HG02884 (cell line): ENCODE measurements around the gene RNPEPL1.
A peak's percentile ranks its signal among the peaks of the same experiment; 100 is the strongest.
"Not testable (repeated sequence)": the region's sequence is repeated elsewhere in the genome, so short reads cannot be mapped to it uniquely, and the experiment has no call there.

Experiments used
- ATAC-seq: cut with Tn5 transposase; IDR thresholded peaks from one replicate; pipeline ENCODE4 v1.9.1; 2021; ENCODE audit warnings: mild to moderate bottlenecking, moderate library complexity; ENCODE audit not compliant: unreplicated experiment

The RNPEPL1 gene

GRCh38 chr2:240567872-240568677 is at the start of gene RNPEPL1:
TSS of gene RNPEPL1 (plus strand) at chr2:240568484. CDS start at chr2:240568587, 103 bp downstream.
- peak; percentile 28 for ATAC-seq

DNA sequence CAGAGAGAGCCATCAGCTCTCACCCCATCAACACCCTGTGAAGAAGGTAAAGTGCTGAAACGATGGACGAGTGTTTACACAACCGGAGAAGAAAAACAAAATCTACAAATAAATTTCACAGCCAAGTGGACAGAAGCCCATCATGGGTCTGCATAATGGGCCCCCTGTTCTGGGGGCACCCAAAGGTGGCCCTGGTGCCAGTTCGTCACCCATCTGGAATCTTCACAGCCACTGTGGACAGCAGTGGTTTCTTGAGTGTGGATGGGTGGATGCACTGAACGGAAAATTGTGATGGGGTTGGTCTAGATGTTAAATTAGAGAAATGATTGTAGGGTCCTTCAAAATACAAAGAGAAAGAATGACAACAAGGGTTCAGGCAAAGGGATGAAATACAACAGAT is 49.3 kb upstream of the RNPEPL1 start:
- no peak for ATAC-seq

- no peak for ATAC-seq
Measured at GRCh38 chr2:240519396-240520129, 48.7 kb upstream of the RNPEPL1 start.

- ATAC-seq: no peak
Measured at GRCh38 chr2:240520130-240520973, 47.9 kb upstream of the RNPEPL1 start.

- ATAC-seq: no peak
Measured at GRCh38 chr2:240520974-240521350, 47.3 kb upstream of the RNPEPL1 start.

- ATAC-seq: not testable (repeated sequence)
Measured at GRCh38 chr2:240521885-240522284, 46.4 kb upstream of the RNPEPL1 start.

DNA sequence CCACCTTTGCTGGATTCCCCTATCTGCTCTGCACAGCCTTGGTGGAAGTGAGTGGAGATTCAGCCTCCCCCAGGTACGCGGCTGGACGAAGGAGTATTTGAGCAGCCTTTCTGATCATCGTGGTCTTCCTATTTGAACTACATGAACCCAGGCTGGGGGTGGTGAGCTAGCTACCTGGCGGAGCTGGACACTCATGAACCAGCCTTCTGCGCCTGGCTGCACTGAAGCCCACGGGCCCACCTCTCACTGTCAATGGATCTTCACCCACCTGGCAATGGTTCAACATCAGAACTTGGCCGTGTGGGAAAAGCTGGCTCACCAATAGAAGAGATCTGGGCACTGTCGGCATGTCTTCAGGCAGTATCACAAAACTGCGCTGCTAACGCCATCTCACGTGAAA is 45.9 kb upstream of the RNPEPL1 start:
- no peak for ATAC-seq

- ATAC-seq: no peak
Measured at GRCh38 chr2:240523451-240524281, 44.6 kb upstream of the RNPEPL1 start.

- ATAC-seq: no peak
Measured at GRCh38 chr2:240524963-240525718, 43.1 kb upstream of the RNPEPL1 start.

DNA sequence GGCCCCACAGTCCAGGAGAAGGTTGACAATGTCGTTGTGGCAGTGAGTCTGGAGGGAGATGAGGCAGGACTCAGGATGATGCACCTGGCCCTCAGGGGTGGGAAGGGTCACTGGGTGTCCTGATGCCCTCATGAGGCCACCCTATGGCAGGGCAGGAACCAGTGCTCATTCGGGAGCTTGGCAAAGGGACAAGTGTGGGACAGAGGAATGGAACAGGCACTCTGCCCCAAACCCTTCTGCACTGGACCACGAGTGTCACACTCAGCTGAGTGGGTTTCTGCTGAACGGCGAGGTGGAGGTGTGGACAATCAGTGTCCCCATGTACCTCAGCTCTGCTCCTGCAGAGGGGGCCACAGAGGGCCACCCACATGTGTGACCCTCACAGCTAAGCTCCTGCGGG is 42.5 kb upstream of the RNPEPL1 start:
- no peak for ATAC-seq

DNA sequence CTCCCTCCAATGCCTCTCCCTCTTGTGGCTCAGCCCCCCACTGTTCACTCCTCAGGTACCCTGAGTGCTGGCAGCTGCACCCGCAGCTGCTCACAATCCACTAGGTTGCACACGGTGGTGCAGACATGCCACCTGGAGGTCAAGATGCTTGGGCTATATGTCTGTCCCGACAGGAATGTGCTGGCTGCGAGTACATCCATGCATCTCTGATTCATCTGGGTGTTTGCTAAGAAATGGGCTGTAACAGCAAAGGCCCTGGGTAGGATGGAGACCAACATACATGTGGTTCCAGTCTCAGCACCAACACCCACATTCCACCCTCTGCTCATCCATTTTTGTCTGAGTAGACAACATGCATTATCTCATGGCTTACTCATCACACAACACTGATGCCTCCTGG is 41.8 kb upstream of the RNPEPL1 start:
- no peak for ATAC-seq

- no peak for ATAC-seq
Measured at GRCh38 chr2:240527153-240527750, 41.0 kb upstream of the RNPEPL1 start.

DNA sequence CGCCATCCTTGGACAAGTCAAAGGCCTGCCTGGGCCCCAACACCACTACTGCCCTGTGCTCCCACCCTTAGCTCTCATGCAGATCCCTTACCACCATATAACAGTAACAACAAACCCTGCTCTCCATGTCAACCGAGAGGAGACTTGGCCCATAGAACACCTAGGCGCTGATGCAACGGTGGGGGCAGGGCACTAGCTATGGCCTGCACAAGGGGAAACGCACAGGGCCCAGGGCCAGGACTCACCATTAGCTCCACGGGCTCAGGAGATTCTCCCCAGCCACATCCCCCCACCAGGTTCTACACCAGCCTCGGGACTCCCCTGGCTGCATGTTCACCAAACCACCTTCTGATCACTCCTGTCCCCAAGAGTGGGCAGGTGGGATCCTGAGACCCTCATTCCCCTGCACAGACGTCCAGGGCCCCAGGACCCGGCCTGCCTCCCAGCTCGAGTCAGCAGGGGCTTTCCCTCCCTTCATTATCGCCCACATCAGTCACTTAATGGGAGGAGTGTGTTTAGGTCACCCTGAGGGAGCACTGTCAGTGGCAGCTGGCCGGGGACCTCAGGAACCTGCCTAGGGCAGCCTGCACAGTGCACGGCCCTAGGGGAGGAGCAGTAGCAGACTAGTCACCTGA is 39.8 kb upstream of the RNPEPL1 start:
- ATAC-seq: no peak

DNA sequence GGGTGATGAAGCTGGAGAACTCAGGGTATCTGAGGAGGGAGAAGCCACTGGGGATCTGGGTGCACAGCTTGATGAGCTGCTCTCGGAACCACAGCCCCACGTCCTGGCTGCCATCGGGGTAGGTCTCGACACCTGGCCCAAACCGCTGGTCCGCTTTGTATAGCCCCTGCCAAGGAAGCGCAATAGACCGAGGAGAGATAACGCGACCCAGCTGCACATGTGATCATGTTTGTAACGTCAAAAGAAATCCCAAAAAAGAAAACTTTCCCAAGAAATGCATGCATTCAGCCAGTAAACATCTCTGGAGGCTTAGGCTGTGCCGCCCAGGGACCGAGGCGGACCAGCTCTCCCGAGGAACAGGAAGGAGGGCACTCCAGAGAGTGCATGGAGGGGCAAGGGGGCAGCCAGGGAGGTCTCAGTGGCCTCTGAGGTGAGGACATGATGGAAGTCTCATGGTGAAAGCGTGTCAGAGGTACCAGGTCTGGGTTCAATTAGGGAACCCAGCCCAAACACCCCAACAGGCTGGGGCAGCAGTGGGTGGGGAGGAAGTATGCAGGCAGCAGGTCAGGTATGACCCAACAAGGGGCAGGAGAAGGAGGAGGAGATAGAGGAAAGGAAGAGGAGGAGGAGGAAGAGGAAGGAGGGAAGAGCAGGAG is 38.8 kb upstream of the RNPEPL1 start:
- ATAC-seq: no peak

GRCh38 chr2:240530181-240530580 is 38.1 kb upstream of the RNPEPL1 start:
- ATAC-seq: no peak

GRCh38 chr2:240531038-240531437 is 37.2 kb upstream of the RNPEPL1 start:
- no peak for ATAC-seq

- ATAC-seq: no peak
Measured at GRCh38 chr2:240532031-240532775, 36.1 kb upstream of the RNPEPL1 start.
